Keratinocyte (primary cell): ENCODE data around the gene MAPK1IP1L. TPM values are rescaled to one million over a fixed set of nuclear protein-coding genes. Genes with fewer than 3 reads are reported as not detected.
"Not testable (repeated sequence)": the region's sequence is repeated elsewhere in the genome, so short reads cannot be mapped to it uniquely, and the experiment has no call there.

ENCODE experiments used
- DNase-seq: peaks from one replicate; pipeline ENCODE4 v3.0.0-alpha.2; 2011; ENCODE audit warnings: low read depth, missing footprints, low spot score
- FAIRE-seq: peaks from 2 replicates; lab custom pipeline; 2011; peaks lifted over from hg19 to GRCh38; lab: Jason Lieb, UNC
- H2AFZ ChIP-seq: 2 replicates; pipeline ENCODE4 v1.6.0; 2012; ENCODE audit warnings: low read length, control low read depth, inconsistent platforms; ENCODE audit not compliant: control insufficient read depth
- H3K27ac ChIP-seq: 2 replicates; pipeline ENCODE4 v1.5.1; 2011; ENCODE audit warnings: low read length; ENCODE audit not compliant: control insufficient read depth, insufficient read depth
- H3K27me3 ChIP-seq: 3 replicates; pipeline ENCODE4 v1.6.0; 2011; ENCODE audit warnings: low read length; ENCODE audit not compliant: control insufficient read depth, insufficient read depth; ENCODE audit errors: extremely low read depth
- H3K36me3 ChIP-seq, 2 experiments: 2 replicates in 1 of 2; 3 replicates in 1 of 2; pipeline ENCODE4 v1.5.1; 2011; ENCODE audit warnings: low read length in 2 of 2, mild to moderate bottlenecking in 1 of 2; ENCODE audit not compliant: control insufficient read depth in 2 of 2, insufficient read depth in 2 of 2; ENCODE audit errors: extremely low read depth in 1 of 2
- H3K4me1 ChIP-seq: 3 replicates; pipeline ENCODE4 v1.5.1; 2011; ENCODE audit warnings: low read length; ENCODE audit not compliant: control insufficient read depth, insufficient read depth; ENCODE audit errors: extremely low read depth
- H3K4me2 ChIP-seq: 3 replicates; pipeline ENCODE4 v1.6.0; 2011; ENCODE audit warnings: low read depth, low read length; ENCODE audit not compliant: control insufficient read depth, insufficient read depth; ENCODE audit errors: extremely low read depth
- H3K4me3 ChIP-seq, 3 experiments: fragments of 200-600 bp in 1 of 3; sonication (generic) in 1 of 3; 2 replicates in 2 of 3; 3 replicates in 1 of 3; pipeline ENCODE4 v1.5.1; 2011 to 2016; ENCODE audit warnings: low read length in 3 of 3, mild to moderate bottlenecking in 3 of 3, control low read depth in 2 of 3, inconsistent platforms in 1 of 3, low read depth in 1 of 3, mixed read lengths in 1 of 3, mixed run types in 1 of 3, moderate library complexity in 1 of 3; ENCODE audit not compliant: control insufficient read depth in 2 of 3, insufficient read depth in 2 of 3; ENCODE audit errors: extremely low read depth in 1 of 3
- H3K79me2 ChIP-seq: 2 replicates; pipeline ENCODE4 v1.6.0; 2012; ENCODE audit warnings: low read length; ENCODE audit not compliant: control insufficient read depth, insufficient read depth
- H3K9ac ChIP-seq: 3 replicates; pipeline ENCODE4 v1.6.0; 2011; ENCODE audit warnings: low read length; ENCODE audit not compliant: control insufficient read depth, insufficient read depth; ENCODE audit errors: extremely low read depth
- H3K9me1 ChIP-seq: 3 replicates; pipeline ENCODE4 v1.6.0; 2011; ENCODE audit warnings: low read length; ENCODE audit not compliant: control insufficient read depth, insufficient read depth; ENCODE audit errors: extremely low read depth
- H3K9me3 ChIP-seq: 2 replicates; pipeline ENCODE4 v1.5.1; 2012; ENCODE audit warnings: low read depth, low read length; ENCODE audit not compliant: control insufficient read depth
- H4K20me1 ChIP-seq: 3 replicates; pipeline ENCODE4 v1.6.0; 2011; ENCODE audit warnings: low read length; ENCODE audit not compliant: control insufficient read depth, insufficient read depth; ENCODE audit errors: extremely low read depth
- CTCF ChIP-seq, 3 experiments: IDR thresholded peaks in 1 of 3; conservative IDR thresholded peaks in 1 of 3; optimal IDR thresholded peaks in 1 of 3; 2 replicates in 2 of 3; 3 replicates in 1 of 3; pipeline versions ENCODE3 to v1.5.1; 2011; ENCODE audit warnings: low read length in 3 of 3, mild to moderate bottlenecking in 3 of 3, moderate library complexity in 2 of 3, control low read depth in 1 of 3, inconsistent platforms in 1 of 3; ENCODE audit not compliant: insufficient read depth in 2 of 3; ENCODE audit errors: extremely low read depth in 1 of 3
- EZH2 ChIP-seq: IDR thresholded peaks from one replicate; pipeline ENCODE4 v1.6.1; 2012; ENCODE audit warnings: inconsistent platforms, mild to moderate bottlenecking, low read length, moderate library complexity
- dilution Hi-C: fragments of 300-500 bp; cut with MboI; formaldehyde crosslinking; loops from one replicate; pipeline ENCODE4 v1.7.0; 2020; ENCODE audit warnings: low sequenced_read_pairs; ENCODE audit not compliant: extremely low pct_ligation_motif_present
- polyA plus RNA-seq, 5 experiments: library from polyadenylated mRNA; depleted of rRNA in 3 of 5; stranded (reverse) in 3 of 5; stranded (forward) in 1 of 5; unstranded in 1 of 5; fragments of >200 nt; gene quantifications; 1 replicate in 1 of 5; 2 replicates in 3 of 5; 3 replicates in 1 of 5; pipeline versions ENCODE4 v1.2.1 to v1.2.3, GENCODE V29; 2011 to 2012; ENCODE audit warnings: missing spikeins in 2 of 5, low read depth in 1 of 5, low replicate concordance in 1 of 5

The MAPK1IP1L gene
- polyA plus RNA-seq, 1 donor (not counting 4 experiments of a cell fraction or from before 2014, with no cell fraction given), result 48.5 TPM

- H3K27ac ChIP-seq, result no peak overlapping the region
- H3K36me3 ChIP-seq, result peaks cover 0 to 4% of the 10 kb centered on the region in 2 experiments
- no peaks in the 10 kb centered on the region for H3K9me1 ChIP-seq
- dilution Hi-C loops, result no loop called here
- TF ChIP-seq EZH2 (no peak), CTCF (optimal IDR thresholded peaks at IDR 0.05 in 1 of 3, IDR thresholded peaks at IDR 0.05 in 1 of 3, conservative IDR thresholded peaks at IDR 0.05 in 1 of 3; ENCODE audit: extremely low read depth in 1 of 3, insufficient read depth in 2 of 3, low read length in 3 of 3) (no peak)
- no peak overlapping the region for H3K9ac ChIP-seq
- H3K4me2 ChIP-seq, result no peak overlapping the region
- no peak overlapping the region for H3K4me3 ChIP-seq
- H2AFZ ChIP-seq, result no peak overlapping the region
- no peaks in the 10 kb centered on the region for H3K4me1 ChIP-seq
- DNase-seq, result no peak
- no peaks in the 10 kb centered on the region for H3K9me3 ChIP-seq
- H3K27me3 ChIP-seq, result no peaks in the 10 kb centered on the region
- no peaks in the 10 kb centered on the region for H4K20me1 ChIP-seq
- no peak for FAIRE-seq
- peaks cover 4% of the 10 kb centered on the region for H3K79me2 ChIP-seq
These were observed 36.4 kb upstream of the MAPK1IP1L start for GRCh38 chr14:55015006-55015405.

DNA sequence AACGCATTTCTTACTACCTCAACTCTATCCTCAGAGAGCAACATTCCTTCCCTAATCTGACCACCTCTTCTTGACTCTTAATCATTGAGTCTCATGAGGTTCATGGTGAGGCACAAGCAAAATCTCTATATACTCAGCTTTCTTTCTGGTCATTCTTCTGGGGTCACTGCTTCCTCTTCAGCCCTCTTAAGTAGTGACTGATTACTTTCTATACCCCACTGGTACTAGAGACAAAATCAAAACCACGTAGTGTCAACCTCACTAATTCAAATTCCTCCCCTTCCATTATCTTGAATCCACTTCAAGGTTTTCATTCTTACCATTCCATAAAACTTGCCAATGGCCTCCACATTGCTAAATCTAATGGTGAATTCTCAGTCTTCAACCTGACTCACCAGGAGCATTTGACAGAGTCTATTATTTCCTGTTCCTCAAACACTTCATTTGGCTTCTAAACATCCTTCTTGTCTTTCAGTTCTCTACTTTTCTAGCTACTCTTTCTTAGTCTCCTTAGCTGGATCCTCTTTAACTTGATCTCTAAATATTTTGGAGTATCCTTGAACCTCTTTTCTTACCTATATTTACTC is 31.4 kb upstream of the MAPK1IP1L start:
- Histone ChIP-seq H3K27ac (no peak overlapping the region), H4K20me1 (no peaks in the 10 kb centered on the region), H3K4me1 (no peaks in the 10 kb centered on the region), H3K9ac (no peak overlapping the region), H3K27me3 (no peaks in the 10 kb centered on the region), H3K79me2 (peaks cover 13% of the 10 kb centered on the region), H3K9me1 (no peaks in the 10 kb centered on the region), H3K4me3 (no peak overlapping the region), H3K9me3 (no peaks in the 10 kb centered on the region), H3K36me3 (peaks cover 0 to 4% of the 10 kb centered on the region in 2 experiments), H2AFZ (no peak overlapping the region), H3K4me2 (no peak overlapping the region)
- FAIRE-seq (peak; percentile 32), DNase-seq (no peak)
- dilution Hi-C loops, result no loop called here
- no peak for TF ChIP-seq EZH2
- TF ChIP-seq CTCF (optimal IDR thresholded peaks at IDR 0.05 in 1 of 3, IDR thresholded peaks at IDR 0.05 in 1 of 3, conservative IDR thresholded peaks at IDR 0.05 in 1 of 3; ENCODE audit: extremely low read depth in 1 of 3, insufficient read depth in 2 of 3, low read length in 3 of 3), result no peak

DNA sequence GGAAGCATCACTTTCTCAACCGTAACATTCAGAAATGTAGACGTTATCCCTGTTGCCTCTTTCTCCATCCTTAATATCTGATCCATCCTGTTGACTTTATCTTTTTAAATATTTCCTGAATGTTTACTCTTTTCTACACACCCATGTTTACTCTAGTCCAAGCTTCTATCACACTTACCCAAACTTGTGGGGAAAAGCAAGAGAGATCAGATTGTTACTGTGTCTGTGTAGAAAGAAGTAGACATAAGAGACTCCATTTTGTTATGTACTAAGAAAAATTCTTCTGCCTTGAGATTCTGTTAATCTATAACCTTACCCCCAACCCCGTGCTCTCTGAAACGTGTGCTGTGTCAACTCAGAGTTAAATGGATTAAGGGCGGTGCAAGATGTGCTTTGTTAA is 27.1 kb upstream of the MAPK1IP1L start:
- H3K27ac ChIP-seq, H3K9me1 ChIP-seq, H3K9ac ChIP-seq, H3K4me2 ChIP-seq, H3K9me3 ChIP-seq, DNase-seq, H3K4me3 ChIP-seq, FAIRE-seq, H4K20me1 ChIP-seq, H2AFZ ChIP-seq, dilution Hi-C loops, H3K36me3 ChIP-seq, H3K27me3 ChIP-seq: not testable (repeated sequence)
- Histone ChIP-seq H3K4me1 (peaks cover 18% of the 10 kb centered on the region), H3K79me2 (peaks cover 51% of the 10 kb centered on the region)
